Ovary (tissue), 3 donors: Measurements from ENCODE around the gene TINAG.

Experiments
- CTCF ChIP-seq, 3 donors: fragments of 450-650 bp in 2 of 3; fragments of 200-600 bp in 1 of 3; IDR thresholded peaks; one replicate each; pipeline versions ENCODE4 v1.5.1 to v1.8.0; 2016 to 2022; ENCODE audit warnings: antibody characterized with exemption in 3 of 3, mild to moderate bottlenecking in 1 of 3
- POLR2A ChIP-seq: fragments of 450-650 bp; IDR thresholded peaks from one replicate; pipeline ENCODE4 v1.6.1; 2017; ENCODE audit warnings: antibody characterized with exemption, mild to moderate bottlenecking, moderate library complexity
- donor health status: DM: no; HTN: no; CAD: no.

GRCh38 chr6:54419885-54420284 is 111.6 kb downstream of the TINAG start:
- no peak for TF ChIP-seq CTCF (IDR thresholded peaks at IDR 0.05)
- no peak for TF ChIP-seq POLR2A
